Activated gamma-delta T cell treated with anti-CD3 and anti-CD28 coated beads, Interleukin-2, amount 50 U/mL, for 16 hours (primary cell): Measurements from ENCODE around the gene NINL.
"Not testable (repeated sequence)": the region's sequence is repeated elsewhere in the genome, so short reads cannot be mapped to it uniquely, and the experiment has no call there.

Experiments
- DNase-seq: peaks from one replicate; pipeline ENCODE4 v3.0.0-alpha.2; 2020; ENCODE audit warnings: low read depth

NINL gene

GRCh38 chr20:25532971-25533391 lies 52.4 kb downstream of the NINL start:
- no peak for DNase-seq

GRCh38 chr20:25532015-25532751 lies 53.1 kb downstream of the NINL start:
- no peak for DNase-seq

GRCh38 chr20:25529295-25529951 lies 55.9 kb downstream of the NINL start:
- no peak for DNase-seq

- no peak for DNase-seq
These were observed 57.4 kb downstream of the NINL start for GRCh38 chr20:25527949-25528348.

GRCh38 chr20:25526446-25526845 lies 58.9 kb downstream of the NINL start:
- no peak for DNase-seq

- DNase-seq: no peak
These were observed 59.5 kb downstream of the NINL start for GRCh38 chr20:25525867-25526266.

- no peak for DNase-seq
These were observed 60.0 kb downstream of the NINL start for GRCh38 chr20:25525295-25525694.

GRCh38 chr20:25521382-25521781 lies 63.9 kb downstream of the NINL start:
- no peak for DNase-seq

GRCh38 chr20:25517124-25517523 lies 68.2 kb downstream of the NINL start:
- DNase-seq: no peak

GRCh38 chr20:25514747-25515340 lies 70.5 kb downstream of the NINL start:
- no peak for DNase-seq

GRCh38 chr20:25514195-25514594 lies 71.1 kb downstream of the NINL start:
- no peak for DNase-seq

- no peak for DNase-seq
These were observed 72.6 kb downstream of the NINL start for GRCh38 chr20:25512709-25513108.

GRCh38 chr20:25511183-25511582 lies 74.1 kb downstream of the NINL start:
- DNase-seq: no peak

GRCh38 chr20:25510721-25511120 lies 74.6 kb downstream of the NINL start:
- no peak for DNase-seq

- DNase-seq: no peak
These were observed 75.1 kb downstream of the NINL start for GRCh38 chr20:25510202-25510601.

GRCh38 chr20:25509084-25509483 lies 76.2 kb downstream of the NINL start:
- DNase-seq: no peak

- DNase-seq: no peak
These were observed 77.1 kb downstream of the NINL start for GRCh38 chr20:25508083-25508770.

- no peak for DNase-seq
These were observed 77.8 kb downstream of the NINL start for GRCh38 chr20:25507385-25508082.

GRCh38 chr20:25504366-25505135 lies 80.8 kb downstream of the NINL start:
- no peak for DNase-seq

GRCh38 chr20:25503936-25504335 lies 81.4 kb downstream of the NINL start:
- DNase-seq: no peak

GRCh38 chr20:25503051-25503639 lies 82.2 kb downstream of the NINL start:
- DNase-seq: not testable (repeated sequence)
